HepG2 (cell line): ENCODE measurements around the gene NUDT22. TPM values are rescaled to one million over a fixed set of nuclear protein-coding genes. Genes with fewer than 3 reads are reported as not detected.
A peak's percentile ranks its signal among the peaks of the same experiment; 100 is the strongest.

Source experiments
- BCL3 ChIP-seq: sonication (generic); formaldehyde crosslinking; IDR thresholded peaks from 2 replicates; pipeline ENCODE4 v1.5.1; 2020; ENCODE audit warnings: mild to moderate bottlenecking, missing genetic modification reagents, moderate library complexity
- BCL6 ChIP-seq: IDR thresholded peaks from 2 replicates; pipeline ENCODE4 v1.6.1; 2016; ENCODE audit warnings: missing genetic modification reagents, missing compliant biosample characterization
- FOSL1 ChIP-seq: sonication (generic); formaldehyde crosslinking; IDR thresholded peaks from 2 replicates; pipeline ENCODE4 v1.9.0; 2021; ENCODE audit warnings: missing genetic modification reagents, borderline replicate concordance
- KMT2B ChIP-seq: IDR thresholded peaks from 2 replicates; pipeline ENCODE4 v1.6.1; 2016; ENCODE audit warnings: missing genetic modification reagents, missing compliant biosample characterization
- LRRFIP1 ChIP-seq: sonication (generic); formaldehyde crosslinking; conservative IDR thresholded peaks from 2 replicates; pipeline ENCODE4 v1.4.0; 2020; ENCODE audit warnings: missing genetic modification reagents
- NFYC ChIP-seq: IDR thresholded peaks from 2 replicates; pipeline ENCODE4 v1.6.1; 2016; ENCODE audit warnings: missing genetic modification reagents, missing compliant biosample characterization
- ONECUT2 ChIP-seq: sonication (generic); formaldehyde crosslinking; IDR thresholded peaks from 2 replicates; pipeline ENCODE4 v1.4.0; 2020; ENCODE audit warnings: missing genetic modification reagents
- POLR2AphosphoS2 ChIP-seq: IDR thresholded peaks from 2 replicates; pipeline ENCODE4 v1.6.1; 2011; ENCODE audit warnings: low read depth, low read length, improper control_type of control experiment
- RARA ChIP-seq: IDR thresholded peaks from 2 replicates; pipeline ENCODE4 v1.6.1; 2016; ENCODE audit warnings: missing genetic modification reagents, missing compliant biosample characterization
- SRF ChIP-seq: IDR thresholded peaks from 2 replicates; pipeline ENCODE4 v1.6.1; 2011; ENCODE audit warnings: mild to moderate bottlenecking, low read depth, low read length, moderate library complexity
- SRY ChIP-seq: sonication (generic); formaldehyde crosslinking; IDR thresholded peaks from 2 replicates; pipeline ENCODE4 v1.8.0; 2022; ENCODE audit warnings: mild to moderate bottlenecking, missing genetic modification reagents
- XRCC5 ChIP-seq: fragments of 200-400 bp; formaldehyde crosslinking; optimal IDR thresholded peaks from 2 replicates; pipeline ENCODE3; 2017; ENCODE audit warnings: mild to moderate bottlenecking, low read length
- ZBTB33 ChIP-seq: sonication (generic); formaldehyde crosslinking; IDR thresholded peaks from 2 replicates; pipeline ENCODE4 v1.4.0; 2020; ENCODE audit warnings: missing genetic modification reagents
- ZBTB43 ChIP-seq: sonication (generic); formaldehyde crosslinking; conservative IDR thresholded peaks from 2 replicates; pipeline ENCODE4 v1.4.0; 2020; ENCODE audit warnings: missing genetic modification reagents
- ZNF34 ChIP-seq: sonication (generic); formaldehyde crosslinking; IDR thresholded peaks from 2 replicates; pipeline ENCODE4 v1.4.0; 2020; ENCODE audit warnings: mild to moderate bottlenecking, missing genetic modification reagents, borderline replicate concordance
- ZNF639 ChIP-seq: conservative IDR thresholded peaks from 2 replicates; pipeline ENCODE4 v1.6.1; 2018; ENCODE audit warnings: missing genetic modification reagents
- ZNF678 ChIP-seq: sonication (generic); formaldehyde crosslinking; IDR thresholded peaks from 2 replicates; pipeline ENCODE4 v1.4.0; 2020; ENCODE audit warnings: mild to moderate bottlenecking, missing genetic modification reagents
- ZNF746 ChIP-seq: sonication (generic); formaldehyde crosslinking; IDR thresholded peaks from 2 replicates; pipeline ENCODE4 v1.8.0; 2022; ENCODE audit warnings: mild to moderate bottlenecking, missing genetic modification reagents
- ZSCAN5A ChIP-seq: sonication (generic); formaldehyde crosslinking; IDR thresholded peaks from 2 replicates; pipeline ENCODE4 v1.8.0; 2022; ENCODE audit warnings: mild to moderate bottlenecking, missing genetic modification reagents, borderline replicate concordance
- polyA plus RNA-seq, 8 experiments: library from polyadenylated mRNA; depleted of rRNA in 3 of 8; stranded (reverse) in 7 of 8; unstranded in 1 of 8; fragments of >200 nt; fragmentation: Illumina TruSeq in 4 of 8; extraction: Trizol in 4 of 8; gene quantifications; 2 replicates each; pipeline versions ENCODE4 v1.2.1 to v1.2.3, GENCODE V29; 2011 to 2016; ENCODE audit warnings: low read depth in 4 of 8, missing spikeins in 1 of 8, mixed read lengths in 1 of 8; ENCODE audit not compliant: insufficient read depth in 1 of 8
- total RNA-seq, 5 experiments: library from RNA; depleted of rRNA; stranded (reverse); fragments of >200 nt; fragmentation: Illumina TruSeq; extraction: Trizol; gene quantifications; 2 replicates each; pipeline ENCODE4 v1.2.3, GENCODE V29; 2016; ENCODE audit warnings: low read depth in 1 of 5

The NUDT22 gene
- total and polyA plus RNA-seq, 2 of the 13 experiments (the other 11 are each of a cell fraction or from before 2014, with no cell fraction given), result 33.5 to 39.8 TPM

GRCh38 chr11:64226507-64227051, 505 bp downstream of the NUDT22 start (continued):
- TF ChIP-seq KMT2B (CRISPR knock-in tag) (no peak), ZSCAN5A (no peak), ZBTB33 (CRISPR knock-in tag) (no peak), XRCC5 (no peak), RARA (CRISPR knock-in tag) (no peak), ZNF34 (CRISPR knock-in tag) (no peak), FOSL1 (CRISPR knock-in tag) (no peak), ZNF746 (CRISPR knock-in tag) (no peak), ZNF639 (0 out of 2 replicates have a peak, but pooled peaks have one; percentile 33), BCL6 (CRISPR knock-in tag) (no peak), POLR2AphosphoS2 (no peak), BCL3 (peak; percentile 67; the same call in 1 of the 2 replicates), LRRFIP1 (CRISPR knock-in tag) (no peak), SRY (peak; percentile 48; the same call in 1 of the 2 replicates), ZNF678 (CRISPR knock-in tag) (no peak), NFYC (CRISPR knock-in tag) (peak; percentile 67; the same call in 1 of the 2 replicates), ZBTB43 (CRISPR knock-in tag) (no peak), SRF (no peak), ONECUT2 (CRISPR knock-in tag) (no peak)
